ENCODE measurements around the gene EFHC2. TPM values are rescaled to one million over a fixed set of nuclear protein-coding genes. Genes with fewer than 3 reads are reported as not detected.

The EFHC2 gene
- total and polyA plus RNA-seq, 12 donors, result 1.5 to 17.9 (median 10.3) TPM

GRCh38 chrX:44241546-44241945 lies 101.9 kb downstream of the EFHC2 start:
- no peaks in the 10 kb centered on the region for H3K9me3 ChIP-seq
- no peaks in the 10 kb centered on the region for H3K36me3 ChIP-seq
- H3K27me3 ChIP-seq, result peaks cover 0 to 72% (median 0%) of the 10 kb centered on the region in 7 donors
- 85 to 86% methylated on average over 4 of the region's 4 CpGs for WGBS, 2 donors
- DNase-seq (no peak), ATAC-seq (no peak)
- no peak overlapping the region for H3K4me3 ChIP-seq
- H3K4me1 ChIP-seq, result no peaks in the 10 kb centered on the region
- H3K27ac ChIP-seq, result no peak overlapping the region
- intact Hi-C loops (cut with DNase I), result loop anchor here in 8 of 10 donors (5.0 to 10.0 kb wide), 4 partner anchors 277 to 287 kb away; no protein-coding TSS in a partner anchor
- no peak for TF ChIP-seq CTCF (IDR thresholded peaks at IDR 0.05)

GRCh38 chrX:44240036-44240435 lies 103.4 kb downstream of the EFHC2 start:
- Histone ChIP-seq H3K4me3 (no peak overlapping the region), H3K36me3 (no peaks in the 10 kb centered on the region), H3K4me1 (no peaks in the 10 kb centered on the region), H3K27ac (no peak overlapping the region), H3K9me3 (no peaks in the 10 kb centered on the region), H3K27me3 (peaks cover 0 to 68% (median 0%) of the 10 kb centered on the region in 7 donors)
- no peak for TF ChIP-seq CTCF (IDR thresholded peaks at IDR 0.05)
- intact Hi-C loops (cut with DNase I), result loop anchor here in 8 of 10 donors (5.0 to 10.0 kb wide), 4 partner anchors 275 to 285 kb away; no protein-coding TSS in a partner anchor
- ATAC-seq (no peak), DNase-seq (no peak)
- WGBS, 2 donors, result 70 to 83% methylated on average over 1 of the region's 1 CpG

- H3K36me3 ChIP-seq, result no peaks in the 10 kb centered on the region
- no peak overlapping the region for H3K4me3 ChIP-seq
- TF ChIP-seq CTCF (IDR thresholded peaks at IDR 0.05), result no peak
- H3K9me3 ChIP-seq, result no peaks in the 10 kb centered on the region
- no peak for ATAC-seq
- H3K4me1 ChIP-seq, result no peaks in the 10 kb centered on the region
- no peak overlapping the region for H3K27ac ChIP-seq
- intact Hi-C loops (cut with DNase I), result no loop called here
- peaks cover 0 to 61% (median 0%) of the 10 kb centered on the region in 7 donors for H3K27me3 ChIP-seq
- no peak for DNase-seq
These were observed 104.4 kb downstream of the EFHC2 start for GRCh38 chrX:44239036-44239435.

- ATAC-seq (no peak), DNase-seq (no peak)
- H3K27ac ChIP-seq, result no peak overlapping the region
- H3K27me3 ChIP-seq, result peaks cover 0 to 37% (median 0%) of the 10 kb centered on the region in 7 donors
- WGBS, 2 donors, result 78 to 97% methylated on average over 2 of the region's 2 CpGs
- H3K36me3 ChIP-seq, result no peaks in the 10 kb centered on the region
- H3K9me3 ChIP-seq, result no peaks in the 10 kb centered on the region
- no peak overlapping the region for H3K4me3 ChIP-seq
- no peak for TF ChIP-seq CTCF (IDR thresholded peaks at IDR 0.05)
- intact Hi-C loops (cut with DNase I), result no loop called here
- no peaks in the 10 kb centered on the region for H3K4me1 ChIP-seq
These were observed 107.9 kb downstream of the EFHC2 start for GRCh38 chrX:44235534-44235933.
